Ovary (tissue), 3 donors: ENCODE results near the gene SUGT1.

Experiments
- CTCF ChIP-seq, 3 donors: fragments of 450-650 bp in 2 of 3; fragments of 200-600 bp in 1 of 3; IDR thresholded peaks; one replicate each; pipeline versions ENCODE4 v1.5.1 to v1.8.0; 2016 to 2022; ENCODE audit warnings: antibody characterized with exemption in 3 of 3, mild to moderate bottlenecking in 1 of 3
- EP300 ChIP-seq: sonication (generic); formaldehyde crosslinking; IDR thresholded peaks from one replicate; pipeline ENCODE4 v1.6.1; 2017; ENCODE audit warnings: antibody characterized with exemption
- POLR2A ChIP-seq: fragments of 450-650 bp; IDR thresholded peaks from one replicate; pipeline ENCODE4 v1.6.1; 2017; ENCODE audit warnings: antibody characterized with exemption, mild to moderate bottlenecking, moderate library complexity
- donor health status: DM: no; HTN: no; CAD: no.

- no peak for TF ChIP-seq POLR2A
- no peak for TF ChIP-seq CTCF (IDR thresholded peaks at IDR 0.05)
- TF ChIP-seq EP300: no peak
Measured at GRCh38 chr13:52736891-52737290, 84.3 kb downstream of the SUGT1 start.
